ENCODE data around the gene VAC14. TPM values are rescaled to one million over a fixed set of nuclear protein-coding genes. Genes with fewer than 3 reads are reported as not detected.

VAC14 gene
- total and polyA plus RNA-seq, 2 experiments from 2014 or later = 27.1 to 32.4 TPM

GRCh38 chr16:70728150-70728549, 72.8 kb downstream of the VAC14 start:
- DNase-seq = no peak
- 96 to 100% methylated on average over 9 of the region's 9 CpGs for WGBS, 2 experiments (ENCODE audit: low coverage in 1 of 2, low lambda C conversion rate in 2 of 2, missing lambda C conversion rate in 2 of 2)
- Histone ChIP-seq H2AFZ (no peak overlapping the region), H3K4me3 (no peak overlapping the region), H3K4me2 (ENCODE audit: unreplicated experiment) (no peak overlapping the region), H3K36me3 (ENCODE audit: low read depth) (no peaks in the 10 kb centered on the region; the same call in 1 of the 2 replicates), H3K9ac (no peak overlapping the region), H3K9me3 (ENCODE audit: low read depth) (no peaks in the 10 kb centered on the region), H3K4me1 (ENCODE audit: insufficient read depth) (no peaks in the 10 kb centered on the region), H3K27me3 (replicated peaks; ENCODE audit: insufficient read depth) (no peaks in the 10 kb centered on the region), H3K79me2 (ENCODE audit: insufficient read depth) (no peaks in the 10 kb centered on the region), H3K9me2 (ENCODE audit: insufficient read depth) (no peaks in the 10 kb centered on the region), H3F3A (ENCODE audit: insufficient read depth) (no peaks in the 10 kb centered on the region), H3K27ac (no peak overlapping the region), H4K20me1 (ENCODE audit: insufficient read depth) (no peaks in the 10 kb centered on the region)
- TF ChIP-seq EZH2phosphoT487 (IDR thresholded peaks at IDR 0.05; ENCODE audit: insufficient read depth, low read depth) (no peak), EZH2 (IDR thresholded peaks at IDR 0.05; ENCODE audit: insufficient read depth, poor library complexity, severe bottlenecking) (no peak)
- in situ Hi-C loops (cut with MboI) = no loop called here

GRCh38 chr16:70726892-70727361, 74.0 kb downstream of the VAC14 start:
- TF ChIP-seq EZH2 (IDR thresholded peaks at IDR 0.05; ENCODE audit: insufficient read depth, poor library complexity, severe bottlenecking) = no peak
- TF ChIP-seq EZH2phosphoT487 (IDR thresholded peaks at IDR 0.05; ENCODE audit: insufficient read depth, low read depth) = no peak
- no peak for DNase-seq
- no peaks in the 10 kb centered on the region for H4K20me1 ChIP-seq (ENCODE audit: insufficient read depth)
- no peak overlapping the region for H3K27ac ChIP-seq
- H3K4me3 ChIP-seq = no peak overlapping the region
- no peaks in the 10 kb centered on the region for H3K79me2 ChIP-seq (ENCODE audit: insufficient read depth)
- H3K4me2 ChIP-seq (ENCODE audit: unreplicated experiment) = no peak overlapping the region
- H3K9ac ChIP-seq = no peak overlapping the region
- in situ Hi-C loops (cut with MboI) = no loop called here
- 83 to 86% methylated on average over 9 of the region's 9 CpGs for WGBS, 2 experiments (ENCODE audit: low coverage in 1 of 2, low lambda C conversion rate in 2 of 2, missing lambda C conversion rate in 2 of 2)
- no peak overlapping the region for H2AFZ ChIP-seq
- H3F3A ChIP-seq (ENCODE audit: insufficient read depth) = no peaks in the 10 kb centered on the region
- no peaks in the 10 kb centered on the region for H3K9me3 ChIP-seq (ENCODE audit: low read depth)
- no peaks in the 10 kb centered on the region; the same call in 1 of the 2 replicates for H3K36me3 ChIP-seq (ENCODE audit: low read depth)
- no peaks in the 10 kb centered on the region for H3K27me3 ChIP-seq (replicated peaks; ENCODE audit: insufficient read depth)
- no peaks in the 10 kb centered on the region for H3K9me2 ChIP-seq (ENCODE audit: insufficient read depth)
- no peaks in the 10 kb centered on the region for H3K4me1 ChIP-seq (ENCODE audit: insufficient read depth)

- no peak overlapping the region for H3K4me3 ChIP-seq
- H3K27ac ChIP-seq = no peak overlapping the region
- no peak overlapping the region for H3K4me2 ChIP-seq (ENCODE audit: unreplicated experiment)
- H3K79me2 ChIP-seq (ENCODE audit: insufficient read depth) = no peaks in the 10 kb centered on the region
- no peak for DNase-seq
- H3K36me3 ChIP-seq (ENCODE audit: low read depth) = no peaks in the 10 kb centered on the region; the same call in 1 of the 2 replicates
- H3K4me1 ChIP-seq (ENCODE audit: insufficient read depth) = no peaks in the 10 kb centered on the region
- no peaks in the 10 kb centered on the region for H3K27me3 ChIP-seq (replicated peaks; ENCODE audit: insufficient read depth)
- 80 to 81% methylated on average over 29 to 31 of the region's 31 CpGs for WGBS, 2 experiments (ENCODE audit: low coverage in 1 of 2, low lambda C conversion rate in 2 of 2, missing lambda C conversion rate in 2 of 2)
- no peaks in the 10 kb centered on the region for H3F3A ChIP-seq (ENCODE audit: insufficient read depth)
- H3K9ac ChIP-seq = no peak overlapping the region
- no peaks in the 10 kb centered on the region for H3K9me3 ChIP-seq (ENCODE audit: low read depth)
- H2AFZ ChIP-seq = no peak overlapping the region
- H3K9me2 ChIP-seq (ENCODE audit: insufficient read depth) = no peaks in the 10 kb centered on the region
- no peaks in the 10 kb centered on the region for H4K20me1 ChIP-seq (ENCODE audit: insufficient read depth)
- TF ChIP-seq EZH2 (IDR thresholded peaks at IDR 0.05; ENCODE audit: insufficient read depth, poor library complexity, severe bottlenecking) (no peak), EZH2phosphoT487 (IDR thresholded peaks at IDR 0.05; ENCODE audit: insufficient read depth, low read depth) (no peak)
- in situ Hi-C loops (cut with MboI) = no loop called here
These were observed 74.8 kb downstream of the VAC14 start for GRCh38 chr16:70725912-70726828.

GRCh38 chr16:70725024-70725911, 75.7 kb downstream of the VAC14 start:
- no peak for TF ChIP-seq EZH2phosphoT487 (IDR thresholded peaks at IDR 0.05; ENCODE audit: insufficient read depth, low read depth)
- no peak for TF ChIP-seq EZH2 (IDR thresholded peaks at IDR 0.05; ENCODE audit: insufficient read depth, poor library complexity, severe bottlenecking)
- no peaks in the 10 kb centered on the region for H3K4me1 ChIP-seq (ENCODE audit: insufficient read depth)
- H3K4me3 ChIP-seq = no peak overlapping the region
- no peaks in the 10 kb centered on the region for H4K20me1 ChIP-seq (ENCODE audit: insufficient read depth)
- no peaks in the 10 kb centered on the region for H3K9me2 ChIP-seq (ENCODE audit: insufficient read depth)
- no peaks in the 10 kb centered on the region for H3K36me3 ChIP-seq (ENCODE audit: low read depth)
- H3K4me2 ChIP-seq (ENCODE audit: unreplicated experiment) = no peak overlapping the region
- 80 to 81% methylated on average over 20 to 22 of the region's 22 CpGs for WGBS, 2 experiments (ENCODE audit: low coverage in 1 of 2, low lambda C conversion rate in 2 of 2, missing lambda C conversion rate in 2 of 2)
- no peaks in the 10 kb centered on the region for H3K27me3 ChIP-seq (replicated peaks; ENCODE audit: insufficient read depth)
- no peaks in the 10 kb centered on the region for H3F3A ChIP-seq (ENCODE audit: insufficient read depth)
- no peaks in the 10 kb centered on the region for H3K9me3 ChIP-seq (ENCODE audit: low read depth)
- H3K27ac ChIP-seq = no peak overlapping the region
- H3K79me2 ChIP-seq (ENCODE audit: insufficient read depth) = no peaks in the 10 kb centered on the region
- H3K9ac ChIP-seq = no peak overlapping the region
- DNase-seq = no peak
- in situ Hi-C loops (cut with MboI) = no loop called here
- H2AFZ ChIP-seq = no peak overlapping the region

Measured in GM23248 (cell line).